Activated CD4-positive, alpha-beta T cell treated with anti-CD3 and anti-CD28 coated beads, Interleukin-2, amount 50 U/mL, for 1 hour (primary cell): ENCODE measurements around the gene FAM171A1.

Experiments
- DNase-seq: peaks from one replicate; pipeline ENCODE4 v3.0.0-alpha.2; 2020

FAM171A1 gene

GRCh38 chr10:15373199-15373598 is 2.1 kb upstream of the FAM171A1 start:
- no peak for DNase-seq

DNA sequence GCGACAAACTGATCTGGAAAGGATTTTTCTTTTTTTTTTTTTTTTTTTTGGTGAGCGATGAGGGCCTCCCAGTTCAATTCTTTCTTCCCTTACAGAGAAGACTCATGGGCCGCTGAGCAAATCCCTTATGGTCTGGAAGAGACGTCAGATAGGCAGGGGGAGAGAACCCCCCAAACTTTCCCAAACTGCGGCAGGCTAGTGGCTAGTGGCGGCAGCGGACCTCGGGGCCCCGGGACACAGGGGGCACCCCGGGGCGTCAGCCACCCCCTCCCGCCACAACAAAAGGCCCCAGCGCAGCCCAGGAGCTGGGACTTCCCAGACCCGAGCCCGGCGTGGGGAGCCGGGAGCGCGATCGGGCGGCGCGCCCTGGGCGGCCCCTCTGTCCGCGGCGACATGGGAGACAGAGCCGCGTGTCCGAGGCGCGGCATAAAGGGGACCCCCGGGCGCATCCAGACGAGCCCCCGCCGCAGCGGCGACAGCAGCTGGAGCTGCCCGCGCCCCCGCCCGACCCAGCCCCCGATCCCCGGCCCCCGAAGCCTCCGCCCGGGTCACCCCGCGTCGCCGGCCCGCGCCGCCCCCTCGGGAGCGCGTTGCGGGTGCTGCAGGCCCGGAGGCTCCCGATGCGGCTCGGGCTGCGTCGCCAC is 755 bp downstream of the FAM171A1 start:
- DNase-seq: peak; percentile 6

DNA sequence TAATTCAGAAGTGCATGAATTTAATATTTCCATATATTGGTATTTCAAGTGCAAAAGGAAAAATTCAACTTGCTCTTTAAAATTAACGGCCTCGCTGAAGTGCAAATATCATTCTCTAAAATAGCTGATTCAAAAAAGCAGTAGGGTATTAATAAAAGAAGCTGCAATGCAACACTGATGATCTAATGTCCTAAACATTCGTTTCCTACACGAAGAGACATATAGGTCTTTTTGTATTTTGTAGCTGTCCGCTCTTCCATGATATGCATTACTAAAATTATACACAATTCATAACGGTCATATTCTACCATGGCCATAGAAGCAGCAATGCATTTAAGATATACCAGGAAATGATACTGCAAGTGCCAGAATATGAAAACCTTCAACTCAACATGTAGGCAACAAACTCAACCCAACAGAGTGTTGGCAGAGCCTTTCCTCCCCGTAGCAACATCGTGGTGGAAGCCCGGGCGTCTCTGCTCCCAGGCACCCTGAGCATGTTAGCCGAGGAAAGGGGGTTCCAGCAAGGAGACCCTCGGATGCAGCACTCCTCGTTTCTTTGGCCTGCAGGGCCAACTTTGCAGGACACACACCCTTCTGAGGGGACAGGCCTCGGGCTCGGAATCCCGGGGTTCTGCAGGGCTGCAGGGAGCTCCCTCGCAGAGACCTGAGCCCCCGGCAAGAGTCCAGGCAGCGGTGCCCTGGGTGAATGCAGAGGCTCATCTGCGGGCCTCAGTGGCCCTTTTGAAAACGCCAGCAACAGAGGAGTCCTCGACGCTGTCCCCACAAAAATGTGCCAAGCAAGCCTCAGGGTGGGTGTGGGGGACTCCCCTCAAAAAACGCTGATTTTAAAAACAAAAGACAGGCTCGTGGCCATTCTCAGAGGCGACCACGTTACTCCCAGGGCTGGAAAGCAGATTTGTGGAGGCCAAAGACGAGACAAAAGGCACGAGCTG is 1.6 kb downstream of the FAM171A1 start:
- no peak for DNase-seq

DNA sequence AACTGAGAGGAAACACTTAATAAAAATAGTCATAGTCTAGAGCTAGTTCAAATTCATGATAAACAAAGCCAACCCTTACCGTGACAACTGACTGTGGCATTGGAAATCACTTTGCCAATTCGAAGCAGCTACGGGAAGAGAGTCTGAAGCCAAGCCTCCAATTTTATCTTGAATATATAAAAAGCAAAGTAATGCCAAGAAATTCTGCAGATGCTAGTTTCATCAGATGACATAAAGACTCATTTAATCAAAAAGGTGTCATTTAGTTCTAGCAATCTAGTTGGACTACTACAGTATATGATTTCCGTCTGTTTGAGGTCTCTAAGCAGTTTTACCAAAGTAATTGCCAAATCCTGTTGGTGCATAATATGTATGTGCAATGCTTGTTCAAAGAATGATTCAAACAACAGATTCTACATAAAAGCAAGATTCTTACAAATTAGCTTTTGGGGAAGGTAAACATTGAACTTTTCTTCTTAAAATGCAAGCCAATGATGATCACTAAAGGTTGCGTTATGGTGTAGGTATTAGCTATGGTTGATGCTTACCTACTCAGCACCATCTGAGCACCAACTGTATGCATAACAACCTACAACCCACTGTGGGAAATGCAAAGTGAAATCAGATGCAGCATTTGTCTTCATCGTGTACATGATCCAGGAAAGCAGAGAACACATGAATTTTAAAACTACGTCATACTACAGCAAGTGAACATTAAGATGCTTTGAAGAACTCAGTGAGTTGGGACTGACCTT is 2.8 kb downstream of the FAM171A1 start:
- DNase-seq: no peak

- no peak for DNase-seq
These were observed 3.6 kb downstream of the FAM171A1 start for GRCh38 chr10:15367296-15368085.

GRCh38 chr10:15365692-15366091 is 5.4 kb downstream of the FAM171A1 start:
- no peak for DNase-seq

GRCh38 chr10:15364001-15364400 is 7.1 kb downstream of the FAM171A1 start:
- DNase-seq: no peak

- DNase-seq: no peak
These were observed 8.1 kb downstream of the FAM171A1 start for GRCh38 chr10:15363031-15363430.

DNA sequence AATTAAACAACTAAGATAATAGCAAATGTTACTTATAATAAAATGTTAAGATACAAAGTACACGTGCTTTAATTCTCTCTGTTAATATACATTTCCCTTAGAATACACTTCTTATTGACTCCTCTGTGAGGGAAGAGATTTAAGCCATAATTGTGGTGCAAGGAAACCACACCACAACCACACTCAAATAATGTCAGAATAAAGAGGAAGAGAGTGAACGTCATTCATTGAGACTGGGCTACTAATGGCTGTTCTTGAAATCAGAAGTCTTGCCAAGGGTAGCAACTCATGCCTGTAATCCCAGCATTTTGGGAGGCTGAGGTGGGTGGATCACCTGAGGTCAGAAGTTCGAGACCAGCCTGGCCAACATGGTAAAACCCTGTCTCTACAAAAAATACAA is 10.0 kb downstream of the FAM171A1 start:
- no peak for DNase-seq

GRCh38 chr10:15360566-15360965 is 10.5 kb downstream of the FAM171A1 start:
- DNase-seq: no peak

DNA sequence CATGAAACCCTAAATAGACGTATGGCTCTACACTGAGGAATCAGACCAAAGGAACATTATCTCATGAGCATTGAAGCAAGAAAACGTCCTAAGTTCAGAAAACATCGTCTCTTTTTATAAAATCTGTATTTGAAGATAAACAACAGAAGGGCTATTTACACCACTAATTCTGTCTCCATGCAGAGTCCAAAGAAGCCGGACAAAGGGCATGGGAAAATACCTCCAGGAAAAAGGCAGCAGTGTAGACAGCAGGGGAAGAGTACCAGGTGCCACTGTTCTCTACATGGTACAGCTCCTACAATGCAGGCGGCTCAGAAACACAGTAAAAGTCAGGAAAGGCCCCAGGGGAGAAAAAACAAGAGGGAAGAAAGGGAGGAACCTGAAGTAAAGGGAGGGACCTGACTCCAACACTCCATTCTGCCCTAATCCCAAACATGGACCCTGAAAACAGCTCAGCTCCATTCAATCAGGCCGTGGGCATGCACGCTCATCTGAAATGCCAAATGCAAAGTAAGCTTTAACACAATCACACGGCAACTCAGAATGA is 17.5 kb downstream of the FAM171A1 start:
- DNase-seq: no peak

- no peak for DNase-seq
These were observed 18.3 kb downstream of the FAM171A1 start for GRCh38 chr10:15352836-15353235.

GRCh38 chr10:15352201-15352600 is 18.9 kb downstream of the FAM171A1 start:
- no peak for DNase-seq

DNA sequence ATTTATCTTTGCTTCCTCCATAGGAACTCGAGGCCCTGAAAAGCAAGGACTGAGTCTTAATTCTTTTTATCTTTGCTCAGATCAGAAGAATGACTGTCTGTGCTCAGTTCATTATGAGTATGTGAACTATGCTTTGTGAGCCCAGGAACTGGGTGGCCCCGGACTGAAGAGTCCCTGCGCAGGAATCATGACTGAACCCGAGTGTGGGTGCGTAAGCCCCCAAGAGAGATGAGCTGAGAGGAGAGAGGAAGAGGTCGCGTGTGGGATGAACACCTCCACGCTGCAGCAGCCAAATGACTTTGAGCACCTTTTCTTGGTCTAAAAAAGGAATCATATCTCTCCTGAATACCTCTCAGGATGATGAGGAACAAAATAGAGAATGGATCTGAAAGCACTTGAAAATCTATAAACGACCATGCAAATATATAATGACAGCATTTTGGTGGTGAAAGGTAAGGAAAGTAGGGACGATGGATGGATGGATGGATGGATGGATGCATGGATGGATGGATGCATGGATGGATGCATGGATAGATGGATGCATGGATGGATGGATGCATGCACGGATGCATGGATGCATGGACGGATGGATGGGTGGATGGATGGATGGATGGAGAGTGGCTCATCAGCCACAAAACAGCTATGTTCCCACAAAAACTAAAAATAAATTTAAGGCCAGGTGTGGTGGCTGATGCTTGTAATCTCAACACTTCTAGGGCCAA is 19.8 kb downstream of the FAM171A1 start:
- DNase-seq: no peak

DNA sequence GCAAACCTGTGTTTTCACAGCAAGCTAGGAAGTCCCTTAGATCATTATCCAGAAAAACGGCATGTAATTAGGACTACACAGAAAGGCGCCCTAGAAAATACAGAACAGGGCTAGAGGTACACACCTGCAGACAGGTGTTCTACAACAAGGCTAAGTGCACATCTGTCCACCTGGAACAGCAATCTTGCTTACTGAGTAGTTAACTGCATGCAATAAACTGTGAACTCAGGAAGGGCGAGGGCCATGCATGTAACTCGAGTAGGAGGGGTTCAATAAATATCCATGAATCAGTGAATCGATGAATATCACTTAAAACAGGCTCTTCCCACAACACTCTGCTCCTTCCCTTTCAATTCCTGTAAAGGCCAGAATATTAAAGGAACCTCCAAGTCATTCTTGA is 22.0 kb downstream of the FAM171A1 start:
- DNase-seq: no peak

DNA sequence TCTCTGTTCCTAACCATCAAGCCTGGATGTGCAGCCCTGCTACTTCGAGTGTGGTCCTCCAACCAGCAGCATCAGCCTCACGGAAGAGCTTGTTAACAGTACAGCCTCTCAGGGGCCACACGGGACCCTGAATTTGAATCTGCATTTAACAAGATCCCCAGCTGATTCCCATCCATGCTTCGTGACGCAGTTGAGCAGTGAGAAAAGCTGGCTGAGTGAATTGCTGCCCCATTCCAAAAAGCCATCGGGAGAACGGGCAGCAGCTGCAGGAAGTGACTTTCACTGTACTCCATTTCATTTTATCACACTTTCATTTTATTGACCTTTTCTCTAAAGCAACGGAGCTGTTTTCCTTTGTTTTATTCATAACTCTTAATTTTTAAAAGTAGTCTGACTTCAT is 22.5 kb downstream of the FAM171A1 start:
- no peak for DNase-seq

DNA sequence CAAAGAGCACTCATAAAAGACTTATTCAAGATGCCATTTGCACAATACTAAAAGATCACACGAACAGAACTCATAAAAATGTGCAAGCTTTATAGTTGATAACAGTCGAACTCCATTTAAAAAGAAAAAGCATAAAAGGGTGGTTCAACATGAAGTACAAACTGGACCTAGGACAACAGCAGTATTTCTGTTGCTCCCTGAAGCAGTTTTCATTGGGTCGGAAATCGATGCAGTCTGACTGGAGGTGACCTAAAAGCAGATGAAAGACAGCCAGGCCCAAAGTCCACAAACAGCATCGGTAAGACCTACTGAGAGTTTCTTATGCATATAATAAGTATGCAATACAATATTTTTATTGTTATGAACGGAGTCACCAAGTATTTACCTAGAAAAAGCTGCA is 23.9 kb downstream of the FAM171A1 start:
- no peak for DNase-seq

- no peak for DNase-seq
These were observed 24.5 kb downstream of the FAM171A1 start for GRCh38 chr10:15346440-15347141.

DNA sequence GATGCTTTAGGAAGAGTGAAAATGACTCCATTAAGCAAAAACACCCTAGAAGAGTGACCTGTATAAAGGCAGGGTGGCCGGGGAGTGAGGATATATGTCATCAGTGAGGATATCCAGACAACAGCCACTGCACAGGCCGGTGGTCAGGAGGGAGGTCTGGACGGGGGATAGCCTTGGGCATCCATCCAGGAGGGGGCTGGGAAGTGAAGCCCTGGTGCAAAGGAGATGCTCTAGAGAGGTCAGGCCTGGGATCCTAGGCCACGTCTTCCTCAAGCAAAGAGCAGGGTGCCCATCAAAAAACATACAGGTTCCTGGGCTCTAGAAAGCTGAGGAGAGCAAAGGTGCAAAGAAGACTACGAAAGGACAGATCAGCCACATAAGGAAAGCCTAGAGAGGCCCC is 25.6 kb downstream of the FAM171A1 start:
- no peak for DNase-seq

DNA sequence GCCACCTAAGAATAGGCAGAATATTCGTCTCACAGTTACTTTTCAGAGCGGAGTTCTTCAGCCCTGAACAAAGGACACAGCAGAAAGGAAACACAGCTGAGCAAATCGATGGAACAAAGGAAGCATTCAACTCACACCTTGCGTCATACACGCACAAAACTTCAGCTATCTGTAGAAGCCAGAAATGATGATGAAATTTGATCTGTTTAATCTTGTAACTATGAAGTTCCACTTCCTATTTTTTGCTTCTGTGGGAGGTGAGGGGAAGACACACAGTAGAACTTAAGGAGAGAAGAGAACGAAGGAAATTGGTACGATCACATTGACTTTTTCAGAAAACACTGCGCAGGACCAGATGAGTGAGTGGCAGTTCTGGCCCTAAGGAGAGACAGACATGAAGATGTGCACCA is 26.2 kb downstream of the FAM171A1 start:
- no peak for DNase-seq

DNA sequence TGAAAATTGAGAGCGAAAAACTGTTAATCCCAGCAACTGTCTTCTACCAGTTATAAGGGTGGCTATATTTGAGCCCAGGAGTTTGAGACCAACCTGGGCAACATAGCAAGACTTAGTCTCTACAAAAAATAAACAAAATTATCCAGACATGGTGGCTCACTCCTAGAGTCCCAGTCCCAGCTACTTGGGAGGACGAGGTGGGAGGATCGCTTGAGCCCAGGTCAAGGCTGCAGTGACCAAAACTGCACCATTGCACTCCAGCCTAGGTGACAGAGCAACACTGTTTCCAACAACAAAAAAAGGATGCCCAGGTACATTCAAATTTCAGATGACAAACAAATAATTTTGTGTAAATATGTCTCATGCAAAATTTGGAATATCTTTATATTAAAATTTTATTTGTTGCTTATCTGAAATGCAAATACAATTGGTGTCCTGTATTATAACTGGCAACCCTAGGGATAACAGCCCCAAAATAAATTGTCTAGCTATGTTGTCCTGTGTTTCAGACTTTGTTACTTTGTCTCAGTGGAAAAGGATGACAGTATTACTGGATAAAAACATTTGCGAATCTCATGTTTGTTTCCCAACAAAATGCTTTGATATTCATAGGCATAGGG is 26.7 kb downstream of the FAM171A1 start:
- no peak for DNase-seq
